HCT116 (cell line): ENCODE measurements around the gene PLEKHN1. TPM values are rescaled to one million over a fixed set of nuclear protein-coding genes. Genes with fewer than 3 reads are reported as not detected.

Experiments used
- ATAC-seq: fragments of 200-7000 bp; cut with Tn5 transposase; 2 replicates; pipeline ENCODE4 v1.9.1; 2020; ENCODE audit warnings: mild to moderate bottlenecking, moderate library complexity
- BruUV-seq: library from RNA; stranded (reverse); fragments of 400-500 nt; replicated peaks from 2 replicates; lab custom pipeline; 2021; lab: Mats Ljungman, UMichigan
- CTCF ChIA-PET: fragments of 300-600 bp; sonication (Branson Sonifier 250); formaldehyde crosslinking; loops from one replicate; lab custom pipeline; 2021; ENCODE audit warnings: antibody characterized with exemption; lab: Charles Lee
- POLR2A ChIA-PET: fragments of 300-600, 350-600 bp; sonication (Branson Sonifier 250); formaldehyde crosslinking; loops from one replicate; lab custom pipeline; 2021; ENCODE audit warnings: antibody characterized with exemption; lab: Charles Lee
- RAD21 ChIA-PET, 2 experiments: fragments of 300-600 bp; sonication (Branson Sonifier 250); formaldehyde crosslinking; loops; one replicate each; lab custom pipeline; 2023; ENCODE audit warnings: low total read pairs in 2 of 2; ENCODE audit not compliant: uncharacterized antibody in 2 of 2, unreplicated experiment in 2 of 2, low non-redundant PET in 1 of 2; lab: Charles Lee
- DNase-seq: peaks from one replicate; pipeline ENCODE4 v3.0.0-alpha.2; 2010; ENCODE audit warnings: low read depth, low spot score
- H2AFZ ChIP-seq: fragments of 200-600 bp; shearing (Covaris generic), sonication (generic); 2 replicates; pipeline ENCODE4 v1.6.1; 2017; ENCODE audit warnings: low read depth, mixed run types, mixed read lengths, antibody characterized with exemption, low read length; ENCODE audit not compliant: poor library complexity, severe bottlenecking
- H3K27ac ChIP-seq: 2 replicates; pipeline ENCODE4 v1.5.1; 2012; ENCODE audit warnings: low read depth, low read length
- H3K27me3 ChIP-seq: fragments of 200-600 bp; sonication (generic); 2 replicates; pipeline ENCODE4 v1.6.1; 2016; ENCODE audit warnings: mixed run types, low read length, mixed read lengths; ENCODE audit not compliant: insufficient read depth
- H3K36me3 ChIP-seq, 2 experiments: fragments of 200-500 bp in 1 of 2; fragments of 200-600 bp in 1 of 2; sonication (Bioruptor generic) in 1 of 2; sonication (generic) in 1 of 2; 2 replicates each; pipeline versions ENCODE4 v1.5.1 to v1.6.1; 2014 to 2016; ENCODE audit warnings: low read length in 2 of 2, inconsistent platforms in 1 of 2, mixed read lengths in 1 of 2, mixed run types in 1 of 2; ENCODE audit not compliant: insufficient read depth in 2 of 2, control insufficient read depth in 1 of 2
- H3K4me1 ChIP-seq, 2 experiments: fragments of 200-600 bp in 1 of 2; sonication (generic) in 1 of 2; 2 replicates each; pipeline versions ENCODE4 v1.5.1 to v1.6.1; 2012 to 2017; ENCODE audit warnings: low read length in 2 of 2, inconsistent platforms in 1 of 2, mild to moderate bottlenecking in 1 of 2, mixed read lengths in 1 of 2, mixed run types in 1 of 2, moderate library complexity in 1 of 2; ENCODE audit not compliant: insufficient read depth in 2 of 2, control insufficient read depth in 1 of 2
- H3K4me2 ChIP-seq: fragments of 200-600 bp; sonication (generic); 2 replicates; pipeline ENCODE4 v1.6.1; 2017; ENCODE audit warnings: mixed run types, low read length, mixed read lengths
- H3K4me3 ChIP-seq, 2 experiments: fragments of 200-600 bp in 1 of 2; sonication (generic) in 1 of 2; replicated peaks in 1 of 2; 2 replicates each; pipeline ENCODE4 v1.5.1; 2011 to 2016; ENCODE audit warnings: low read length in 2 of 2, control low read depth in 1 of 2, low read depth in 1 of 2, mild to moderate bottlenecking in 1 of 2, mixed read lengths in 1 of 2, mixed run types in 1 of 2
- H3K79me2 ChIP-seq: fragments of 200-600 bp; sonication (generic); 2 replicates; pipeline ENCODE4 v1.6.1; 2017; ENCODE audit warnings: mild to moderate bottlenecking, mixed run types, low read length, moderate library complexity, mixed read lengths; ENCODE audit not compliant: insufficient read depth
- H3K9ac ChIP-seq: fragments of 200-600 bp; sonication (generic); 2 replicates; pipeline ENCODE4 v1.6.1; 2016; ENCODE audit warnings: low read length, mixed read lengths
- H3K9me2 ChIP-seq: fragments of 200-600 bp; sonication (generic), shearing (Covaris generic); 2 replicates; pipeline ENCODE4 v1.6.1; 2017; ENCODE audit warnings: mixed run types, mild to moderate bottlenecking, moderate library complexity; ENCODE audit not compliant: insufficient read depth
- H3K9me3 ChIP-seq, 2 experiments: fragments of 200-500 bp in 1 of 2; fragments of 200-600 bp in 1 of 2; sonication (Bioruptor generic) in 1 of 2; sonication (generic) in 1 of 2; 2 replicates each; pipeline ENCODE4 v1.6.1; 2014 to 2017; ENCODE audit warnings: low read length in 2 of 2, mixed read lengths in 2 of 2, inconsistent platforms in 1 of 2, low read depth in 1 of 2, mild to moderate bottlenecking in 1 of 2, mixed run types in 1 of 2, moderate library complexity in 1 of 2; ENCODE audit not compliant: control insufficient read depth in 1 of 2, insufficient read depth in 1 of 2
- H4K20me1 ChIP-seq: fragments of 200-600 bp; sonication (generic), shearing (Covaris generic); 2 replicates; pipeline ENCODE4 v1.6.1; 2017; ENCODE audit warnings: mixed run types, mild to moderate bottlenecking, moderate library complexity; ENCODE audit not compliant: insufficient read depth
- CBX3 ChIP-seq: IDR thresholded peaks from 2 replicates; pipeline ENCODE4 v1.6.1; 2012; ENCODE audit warnings: low read depth
- CEBPB ChIP-seq: IDR thresholded peaks from 2 replicates; pipeline ENCODE4 v1.6.1; 2012; ENCODE audit warnings: low read depth
- EGR1 ChIP-seq: IDR thresholded peaks from 2 replicates; pipeline ENCODE4 v1.6.1; 2012; ENCODE audit warnings: low read depth
- EZH2 ChIP-seq: fragments of 200-600 bp; sonication (generic); IDR thresholded peaks from 2 replicates; pipeline ENCODE4 v1.6.1; 2017; ENCODE audit warnings: antibody characterized with exemption, mixed run types
- EZH2phosphoT487 ChIP-seq: fragments of 200-600 bp; IDR thresholded peaks from 2 replicates; pipeline ENCODE4 v1.6.1; 2018; ENCODE audit warnings: antibody characterized with exemption, borderline replicate concordance
- FOSL1 ChIP-seq: IDR thresholded peaks from 2 replicates; pipeline ENCODE4 v1.6.1; 2012; ENCODE audit warnings: low read depth
- JUND ChIP-seq: IDR thresholded peaks from 2 replicates; pipeline ENCODE4 v1.6.1; 2012
- POLR2A ChIP-seq: IDR thresholded peaks from 2 replicates; pipeline ENCODE4 v1.7.0; 2011; ENCODE audit warnings: borderline replicate concordance; ENCODE audit not compliant: insufficient read depth, insufficient read length; ENCODE audit errors: extremely low read depth
- POLR2AphosphoS5 ChIP-seq: IDR thresholded peaks from 2 replicates; pipeline ENCODE4 v1.6.1; 2011; ENCODE audit warnings: mild to moderate bottlenecking, low read depth, low read length, moderate library complexity
- RAD21 ChIP-seq: IDR thresholded peaks from 2 replicates; pipeline ENCODE4 v1.6.1; 2012; ENCODE audit warnings: low read depth, mild to moderate bottlenecking
- SP1 ChIP-seq: IDR thresholded peaks from 2 replicates; pipeline ENCODE4 v1.6.1; 2012; ENCODE audit warnings: low read depth
- SRF ChIP-seq: IDR thresholded peaks from 2 replicates; pipeline ENCODE4 v1.6.1; 2012; ENCODE audit warnings: low read depth
- TCF7L2 ChIP-seq: IDR thresholded peaks from 2 replicates; pipeline ENCODE4 v1.7.0; 2011; ENCODE audit warnings: borderline replicate concordance, inconsistent platforms; ENCODE audit not compliant: insufficient read depth, insufficient read length; ENCODE audit errors: extremely low read depth
- YY1 ChIP-seq: IDR thresholded peaks from 2 replicates; pipeline ENCODE4 v1.6.1; 2011; ENCODE audit warnings: low read length, low read depth, moderate library complexity, mild to moderate bottlenecking; ENCODE audit not compliant: insufficient replicate concordance; ENCODE audit errors: extremely low read depth
- ZFX ChIP-seq: fragments of 450-650 bp; IDR thresholded peaks from 2 replicates; pipeline ENCODE4 v1.6.1; 2017
- ZNF274 ChIP-seq: fragments of 200-500 bp; sonication (Bioruptor generic); IDR thresholded peaks from 2 replicates; pipeline ENCODE4 v1.6.1; 2014; ENCODE audit warnings: mild to moderate bottlenecking, low read depth, low read length, inconsistent platforms
- intact Hi-C: fragments of 100-400 bp; cut with micrococcal nuclease; formaldehyde crosslinking; loops from 2 replicates; pipeline ENCODE4 v1.10.0; 2022
- total RNA-seq: library from RNA; stranded (reverse); gene quantifications from one replicate; pipeline ENCODE4 v1.2.1, GENCODE V29; 2021; ENCODE audit not compliant: unreplicated experiment
- TF ChIP-seq, protein P1 (sequence below): IDR thresholded peaks from 2 replicates; pipeline ENCODE4 v1.6.1; 2012
- TF ChIP-seq, protein P2 (sequence below): IDR thresholded peaks from 2 replicates; pipeline ENCODE4 v1.6.1; 2012
- TF ChIP-seq, protein P3 (sequence below): IDR thresholded peaks from 2 replicates; pipeline ENCODE4 v1.6.1; 2012; ENCODE audit warnings: low read depth

Gene PLEKHN1
- total RNA-seq, 1 experiment from 2014 or later = 11.6 TPM

DNA sequence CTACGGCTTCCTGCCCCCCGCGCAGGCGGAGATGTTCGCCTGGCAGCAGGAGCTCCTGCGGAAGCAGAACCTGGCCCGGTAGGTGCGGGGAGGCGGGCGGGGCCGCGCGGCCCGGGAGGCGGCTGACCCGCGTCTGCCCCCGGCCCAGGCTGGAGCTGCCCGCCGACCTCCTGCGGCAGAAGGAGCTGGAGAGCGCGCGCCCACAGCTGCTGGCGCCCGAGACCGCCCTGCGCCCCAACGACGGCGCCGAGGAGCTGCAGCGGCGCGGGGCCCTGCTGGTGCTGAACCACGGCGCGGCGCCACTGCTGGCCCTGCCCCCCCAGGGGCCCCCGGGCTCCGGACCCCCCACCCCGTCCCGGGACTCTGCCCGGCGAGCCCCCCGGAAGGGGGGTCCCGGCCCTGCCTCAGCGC, 23.9 kb upstream of the PLEKHN1 start:
- Histone ChIP-seq H3K9ac (peak overlapping the region; percentile 44), H3K27me3 (peaks cover 10% of the 10 kb centered on the region; the same call in 1 of the 2 replicates), H2AFZ (no peak overlapping the region), H3K36me3 (peaks cover 4 to 19% of the 10 kb centered on the region in 2 experiments; a peak in 3 of 4 replicates), H3K27ac (peak overlapping the region; percentile 58; the same call in 1 of the 2 replicates), H3K4me1 (peaks cover 49 to 62% of the 10 kb centered on the region in 2 experiments), H4K20me1 (no peaks in the 10 kb centered on the region), H3K9me3 (no peaks in the 10 kb centered on the region), H3K4me3 (peak overlapping the region; percentile 23 to 50; a peak in 3 of 4 replicates), H3K79me2 (no peaks in the 10 kb centered on the region), H3K9me2 (no peaks in the 10 kb centered on the region), H3K4me2 (peak overlapping the region; percentile 73)
- ChIA-PET CTCF (no interaction called here), POLR2A (interaction anchor here (1.0 kb wide), 1 partner anchor 17 kb away, joined by 3 read pairs; the partner anchor contains the start of gene NOC2L), RAD21 (interaction anchor here in 1 of 2 experiments (0.7 kb wide), 1 partner anchor 24 kb away, joined by 6 read pairs; no protein-coding TSS in a partner anchor)
- no peak for DNase-seq
- intact Hi-C loops = no loop called here
- TF ChIP-seq CEBPB (no peak), SRF (no peak), SP1 (no peak), EZH2phosphoT487 (no peak), CBX3 (no peak), TCF7L2 (no peak), RAD21 (no peak), ZNF274 (no peak), FOSL1 (no peak), EZH2 (no peak), JUND (no peak), EGR1 (no peak), YY1 (no peak), ZFX (no peak), POLR2AphosphoS5 (no peak), POLR2A (no peak)
- TF ChIP-seq, protein P1, sequence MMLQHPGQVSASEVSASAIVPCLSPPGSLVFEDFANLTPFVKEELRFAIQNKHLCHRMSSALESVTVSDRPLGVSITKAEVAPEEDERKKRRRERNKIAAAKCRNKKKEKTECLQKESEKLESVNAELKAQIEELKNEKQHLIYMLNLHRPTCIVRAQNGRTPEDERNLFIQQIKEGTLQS = no peak
- TF ChIP-seq, protein P2, sequence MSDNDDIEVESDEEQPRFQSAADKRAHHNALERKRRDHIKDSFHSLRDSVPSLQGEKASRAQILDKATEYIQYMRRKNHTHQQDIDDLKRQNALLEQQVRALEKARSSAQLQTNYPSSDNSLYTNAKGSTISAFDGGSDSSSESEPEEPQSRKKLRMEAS = no peak
- TF ChIP-seq, protein P3, sequence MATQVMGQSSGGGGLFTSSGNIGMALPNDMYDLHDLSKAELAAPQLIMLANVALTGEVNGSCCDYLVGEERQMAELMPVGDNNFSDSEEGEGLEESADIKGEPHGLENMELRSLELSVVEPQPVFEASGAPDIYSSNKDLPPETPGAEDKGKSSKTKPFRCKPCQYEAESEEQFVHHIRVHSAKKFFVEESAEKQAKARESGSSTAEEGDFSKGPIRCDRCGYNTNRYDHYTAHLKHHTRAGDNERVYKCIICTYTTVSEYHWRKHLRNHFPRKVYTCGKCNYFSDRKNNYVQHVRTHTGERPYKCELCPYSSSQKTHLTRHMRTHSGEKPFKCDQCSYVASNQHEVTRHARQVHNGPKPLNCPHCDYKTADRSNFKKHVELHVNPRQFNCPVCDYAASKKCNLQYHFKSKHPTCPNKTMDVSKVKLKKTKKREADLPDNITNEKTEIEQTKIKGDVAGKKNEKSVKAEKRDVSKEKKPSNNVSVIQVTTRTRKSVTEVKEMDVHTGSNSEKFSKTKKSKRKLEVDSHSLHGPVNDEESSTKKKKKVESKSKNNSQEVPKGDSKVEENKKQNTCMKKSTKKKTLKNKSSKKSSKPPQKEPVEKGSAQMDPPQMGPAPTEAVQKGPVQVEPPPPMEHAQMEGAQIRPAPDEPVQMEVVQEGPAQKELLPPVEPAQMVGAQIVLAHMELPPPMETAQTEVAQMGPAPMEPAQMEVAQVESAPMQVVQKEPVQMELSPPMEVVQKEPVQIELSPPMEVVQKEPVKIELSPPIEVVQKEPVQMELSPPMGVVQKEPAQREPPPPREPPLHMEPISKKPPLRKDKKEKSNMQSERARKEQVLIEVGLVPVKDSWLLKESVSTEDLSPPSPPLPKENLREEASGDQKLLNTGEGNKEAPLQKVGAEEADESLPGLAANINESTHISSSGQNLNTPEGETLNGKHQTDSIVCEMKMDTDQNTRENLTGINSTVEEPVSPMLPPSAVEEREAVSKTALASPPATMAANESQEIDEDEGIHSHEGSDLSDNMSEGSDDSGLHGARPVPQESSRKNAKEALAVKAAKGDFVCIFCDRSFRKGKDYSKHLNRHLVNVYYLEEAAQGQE = no peak
- BruUV-seq = no TSS peak
- peak; percentile 19 for ATAC-seq
